ENCODE measurements around the gene RPS19BP1. TPM values are rescaled to one million over a fixed set of nuclear protein-coding genes. Genes with fewer than 3 reads are reported as not detected.
"Not testable (repeated sequence)": the region's sequence is repeated elsewhere in the genome, so short reads cannot be mapped to it uniquely, and the experiment has no call there.

Gene RPS19BP1
- total RNA-seq, 1 experiment from 2014 or later: 195 TPM

GRCh38 chr22:39518996-39519680 is 13.4 kb downstream of the RPS19BP1 start:
- DNase-seq (ENCODE audit: low spot score): no peak
- in situ Hi-C loops (cut with HindIII; ENCODE audit: low sequenced_read_pairs): no loop called here

GRCh38 chr22:39518144-39518786 is 14.3 kb downstream of the RPS19BP1 start:
- in situ Hi-C loops (cut with HindIII; ENCODE audit: low sequenced_read_pairs): no loop called here
- DNase-seq (ENCODE audit: low spot score): no peak

GRCh38 chr22:39517470-39517869 is 15.1 kb downstream of the RPS19BP1 start:
- in situ Hi-C loops (cut with HindIII; ENCODE audit: low sequenced_read_pairs): no loop called here
- DNase-seq (ENCODE audit: low spot score): no peak

- DNase-seq (ENCODE audit: low spot score): no peak
- in situ Hi-C loops (cut with HindIII; ENCODE audit: low sequenced_read_pairs): no loop called here
Observed at GRCh38 chr22:39515266-39516050, 17.1 kb downstream of the RPS19BP1 start.

GRCh38 chr22:39514373-39514973 is 18.1 kb downstream of the RPS19BP1 start:
- in situ Hi-C loops (cut with HindIII; ENCODE audit: low sequenced_read_pairs): no loop called here
- DNase-seq (ENCODE audit: low spot score): peak; percentile 77

GRCh38 chr22:39513791-39514190 is 18.8 kb downstream of the RPS19BP1 start:
- in situ Hi-C loops (cut with HindIII; ENCODE audit: low sequenced_read_pairs): no loop called here
- no peak for DNase-seq (ENCODE audit: low spot score)

- DNase-seq (ENCODE audit: low spot score): peak; percentile 43
- in situ Hi-C loops (cut with HindIII; ENCODE audit: low sequenced_read_pairs): no loop called here
Observed at GRCh38 chr22:39512026-39512425, 20.5 kb downstream of the RPS19BP1 start.

GRCh38 chr22:39511226-39511625 is 21.3 kb downstream of the RPS19BP1 start:
- no peak for DNase-seq (ENCODE audit: low spot score)
- in situ Hi-C loops (cut with HindIII; ENCODE audit: low sequenced_read_pairs): no loop called here

- no peak for DNase-seq (ENCODE audit: low spot score)
Observed at GRCh38 chr22:39510529-39511149, 21.9 kb downstream of the RPS19BP1 start.

GRCh38 chr22:39508393-39508792 is 24.2 kb downstream of the RPS19BP1 start:
- no peak for DNase-seq (ENCODE audit: low spot score)
- in situ Hi-C loops (cut with HindIII; ENCODE audit: low sequenced_read_pairs): no loop called here

More at GRCh38 chr22:39510529-39511149, 21.9 kb downstream of the RPS19BP1 start:
- in situ Hi-C loops (cut with HindIII; ENCODE audit: low sequenced_read_pairs): no loop called here

- in situ Hi-C loops (cut with HindIII; ENCODE audit: low sequenced_read_pairs); DNase-seq (ENCODE audit: low spot score): not testable (repeated sequence)
Observed at GRCh38 chr22:39507021-39507420, 25.5 kb downstream of the RPS19BP1 start.

- in situ Hi-C loops (cut with HindIII; ENCODE audit: low sequenced_read_pairs): no loop called here
- DNase-seq (ENCODE audit: low spot score): no peak
Observed at GRCh38 chr22:39504071-39504470, 28.5 kb downstream of the RPS19BP1 start.

GRCh38 chr22:39503630-39504029 is 28.9 kb downstream of the RPS19BP1 start:
- in situ Hi-C loops (cut with HindIII; ENCODE audit: low sequenced_read_pairs): no loop called here
- DNase-seq (ENCODE audit: low spot score): no peak

GRCh38 chr22:39502789-39503409 is 29.6 kb downstream of the RPS19BP1 start:
- in situ Hi-C loops (cut with HindIII; ENCODE audit: low sequenced_read_pairs): no loop called here
- DNase-seq (ENCODE audit: low spot score): no peak

- in situ Hi-C loops (cut with HindIII; ENCODE audit: low sequenced_read_pairs): no loop called here
Observed at GRCh38 chr22:39502109-39502788, 30.3 kb downstream of the RPS19BP1 start, which contains the start of gene MIEF1. Gene MIEF1, plus strand, starts transcription at chr22:39502290. Its CDS starts 9,005 bp downstream, at chr22:39511295.

GRCh38 chr22:39501644-39502108 is 30.9 kb downstream of the RPS19BP1 start:
- no peak for DNase-seq (ENCODE audit: low spot score)
- in situ Hi-C loops (cut with HindIII; ENCODE audit: low sequenced_read_pairs): no loop called here

More at GRCh38 chr22:39502109-39502788, 30.3 kb downstream of the RPS19BP1 start, which contains the start of gene MIEF1:
- peak; percentile 97 for DNase-seq (ENCODE audit: low spot score)

GRCh38 chr22:39500101-39500500 is 32.4 kb downstream of the RPS19BP1 start:
- DNase-seq (ENCODE audit: low spot score): no peak
- in situ Hi-C loops (cut with HindIII; ENCODE audit: low sequenced_read_pairs): no loop called here

- no peak for DNase-seq (ENCODE audit: low spot score)
- in situ Hi-C loops (cut with HindIII; ENCODE audit: low sequenced_read_pairs): loop anchor here (25.0 kb wide), 1 partner anchor 112 kb away; the partner anchor contains the start of gene TAB1
Observed at GRCh38 chr22:39498802-39499201, 33.7 kb downstream of the RPS19BP1 start.
